Activated effector memory CD4-positive, alpha-beta T cell treated with Interleukin-2 at 50 U/mL for 16 hours (primary cell): ENCODE measurements around the gene NAALADL2.

Experiments used
- DNase-seq: peaks from one replicate; pipeline ENCODE4 v3.0.0-alpha.2; 2020

The NAALADL2 gene

GRCh38 chr3:174891524-174892203 is 32.5 kb downstream of the NAALADL2 start:
- DNase-seq: no peak

- no peak for DNase-seq
Measured at GRCh38 chr3:174907027-174907426, 47.9 kb downstream of the NAALADL2 start.

GRCh38 chr3:174907628-174908407 is 48.7 kb downstream of the NAALADL2 start:
- no peak for DNase-seq

GRCh38 chr3:174931473-174932353 is 72.6 kb downstream of the NAALADL2 start:
- no peak for DNase-seq

GRCh38 chr3:174936590-174936989 is 77.5 kb downstream of the NAALADL2 start:
- DNase-seq: no peak

GRCh38 chr3:174937478-174937877 is 78.3 kb downstream of the NAALADL2 start:
- no peak for DNase-seq

GRCh38 chr3:174938102-174938501 is 79.0 kb downstream of the NAALADL2 start:
- no peak for DNase-seq

GRCh38 chr3:174940151-174940550 is 81.0 kb downstream of the NAALADL2 start:
- no peak for DNase-seq

- no peak for DNase-seq
Measured at GRCh38 chr3:174945276-174945675, 86.1 kb downstream of the NAALADL2 start.

- no peak for DNase-seq
Measured at GRCh38 chr3:174945951-174946350, 86.8 kb downstream of the NAALADL2 start.

- no peak for DNase-seq
Measured at GRCh38 chr3:174949523-174949922, 90.4 kb downstream of the NAALADL2 start.

- no peak for DNase-seq
Measured at GRCh38 chr3:174951034-174951433, 91.9 kb downstream of the NAALADL2 start.

- no peak for DNase-seq
Measured at GRCh38 chr3:174951498-174952005, 92.4 kb downstream of the NAALADL2 start.

GRCh38 chr3:174953068-174953467 is 93.9 kb downstream of the NAALADL2 start:
- no peak for DNase-seq

GRCh38 chr3:174955513-174956016 is 96.4 kb downstream of the NAALADL2 start:
- no peak for DNase-seq

- DNase-seq: no peak
Measured at GRCh38 chr3:174957081-174957480, 97.9 kb downstream of the NAALADL2 start.

GRCh38 chr3:174957551-174958001 is 98.4 kb downstream of the NAALADL2 start:
- DNase-seq: no peak

- DNase-seq: no peak
Measured at GRCh38 chr3:174958671-174959328, 99.7 kb downstream of the NAALADL2 start.

- no peak for DNase-seq
Measured at GRCh38 chr3:174959556-174960065, 100.5 kb downstream of the NAALADL2 start.

- DNase-seq: no peak
Measured at GRCh38 chr3:174960898-174961297, 101.8 kb downstream of the NAALADL2 start.

GRCh38 chr3:174973465-174973864 is 114.3 kb downstream of the NAALADL2 start:
- no peak for DNase-seq

GRCh38 chr3:174986685-174987084 is 127.6 kb downstream of the NAALADL2 start:
- DNase-seq: no peak
